HepG2 (cell line): Measurements from ENCODE around the gene SEC14L1.

Source experiments
- IRF2 ChIP-seq: IDR thresholded peaks from 2 replicates; pipeline ENCODE4 v1.6.1; 2018; ENCODE audit warnings: missing genetic modification reagents, missing compliant biosample characterization
- ZNF75D ChIP-seq: sonication (generic); formaldehyde crosslinking; IDR thresholded peaks from 2 replicates; pipeline ENCODE4 v1.8.1; 2023; ENCODE audit warnings: missing genetic modification reagents, mild to moderate bottlenecking, borderline replicate concordance

- TF ChIP-seq IRF2 (CRISPR knock-in tag) (no peak), ZNF75D (CRISPR knock-in tag) (no peak)
Measured at GRCh38 chr17:77107506-77108433, 33.0 kb upstream of the SEC14L1 start.
